ENCODE data around the gene AVPI1.

The AVPI1 gene

GRCh38 chr10:97635577-97635976 lies 51.5 kb downstream of the AVPI1 start:
- TF ChIP-seq CTCF (IDR thresholded peaks at IDR 0.05; ENCODE audit: insufficient read depth, low read length, poor library complexity, severe bottlenecking) = no peak
- TF ChIP-seq EZH2phosphoT487 (conservative IDR thresholded peaks at IDR 0.05; ENCODE audit: low read length) = no peak

GRCh38 chr10:97633921-97634320 lies 53.1 kb downstream of the AVPI1 start:
- H3K4me2 ChIP-seq (ENCODE audit: low read depth, low read length, poor library complexity, severe bottlenecking) = no peak overlapping the region
- no peaks in the 10 kb centered on the region for H3K79me2 ChIP-seq (ENCODE audit: insufficient read depth, low read length)
- H3K9me3 ChIP-seq (ENCODE audit: insufficient read depth, low read length) = no peaks in the 10 kb centered on the region
- H3K9ac ChIP-seq (ENCODE audit: low read length) = no peak overlapping the region
- no peaks in the 10 kb centered on the region for H4K20me1 ChIP-seq (ENCODE audit: low read depth, low read length)
- H3K27me3 ChIP-seq (ENCODE audit: low read length) = no peaks in the 10 kb centered on the region
- TF ChIP-seq EZH2phosphoT487 (conservative IDR thresholded peaks at IDR 0.05; ENCODE audit: low read length) (no peak), CTCF (IDR thresholded peaks at IDR 0.05; ENCODE audit: insufficient read depth, low read length, poor library complexity, severe bottlenecking) (no peak)
- no peak overlapping the region for H2AFZ ChIP-seq (ENCODE audit: low read depth, low read length, severe bottlenecking)
- H3K27ac ChIP-seq (ENCODE audit: low read depth, low read length) = no peak overlapping the region
- no peaks in the 10 kb centered on the region for H3K9me2 ChIP-seq (replicated peaks; ENCODE audit: insufficient read depth, low read length)
- no peaks in the 10 kb centered on the region for H3F3A ChIP-seq (ENCODE audit: insufficient read depth)
- H3K36me3 ChIP-seq (ENCODE audit: low read length) = no peaks in the 10 kb centered on the region
- H3K4me3 ChIP-seq (ENCODE audit: insufficient read depth, low read length, poor library complexity, severe bottlenecking) = no peak overlapping the region

More at GRCh38 chr10:97635577-97635976, 51.5 kb downstream of the AVPI1 start:
- H3F3A ChIP-seq (ENCODE audit: insufficient read depth) = no peaks in the 10 kb centered on the region
- H3K79me2 ChIP-seq (ENCODE audit: insufficient read depth, low read length) = no peaks in the 10 kb centered on the region
- H3K36me3 ChIP-seq (ENCODE audit: low read length) = no peaks in the 10 kb centered on the region
- no peak overlapping the region for H3K9ac ChIP-seq (ENCODE audit: low read length)
- no peak overlapping the region for H2AFZ ChIP-seq (ENCODE audit: low read depth, low read length, severe bottlenecking)
- H3K4me3 ChIP-seq (ENCODE audit: insufficient read depth, low read length, poor library complexity, severe bottlenecking) = no peak overlapping the region
- no peaks in the 10 kb centered on the region for H3K27me3 ChIP-seq (ENCODE audit: low read length)
- H3K4me2 ChIP-seq (ENCODE audit: low read depth, low read length, poor library complexity, severe bottlenecking) = no peak overlapping the region
- no peaks in the 10 kb centered on the region for H3K9me3 ChIP-seq (ENCODE audit: insufficient read depth, low read length)
- H4K20me1 ChIP-seq (ENCODE audit: low read depth, low read length) = no peaks in the 10 kb centered on the region
- no peak overlapping the region for H3K27ac ChIP-seq (ENCODE audit: low read depth, low read length)
- H3K9me2 ChIP-seq (replicated peaks; ENCODE audit: insufficient read depth, low read length) = no peaks in the 10 kb centered on the region

GRCh38 chr10:97632949-97633884 lies 53.8 kb downstream of the AVPI1 start, which contains the start of gene MORN4:
MORN4 (minus strand) TSS chr10:97633500; CDS start chr10:97619653, 13,847 bp downstream.
- Histone ChIP-seq H3K4me3 (ENCODE audit: insufficient read depth, low read length, poor library complexity, severe bottlenecking) (no peak within 1 kb of the TSS), H3K4me2 (ENCODE audit: low read depth, low read length, poor library complexity, severe bottlenecking) (no peak within 1 kb of the TSS)

More at GRCh38 chr10:97632949-97633884, 53.8 kb downstream of the AVPI1 start, which contains the start of gene MORN4:
- no peak within 1 kb of the TSS for H3K9ac ChIP-seq (ENCODE audit: low read length)
- no peak for TF ChIP-seq EZH2phosphoT487 (conservative IDR thresholded peaks at IDR 0.05; ENCODE audit: low read length)
- no peak for TF ChIP-seq CTCF (IDR thresholded peaks at IDR 0.05; ENCODE audit: insufficient read depth, low read length, poor library complexity, severe bottlenecking)
- H3K27ac ChIP-seq (ENCODE audit: low read depth, low read length) = no peak within 1 kb of the TSS
- H3K9me3 ChIP-seq (ENCODE audit: insufficient read depth, low read length) = no peaks in the 10 kb centered on the region
- H3K36me3 ChIP-seq (ENCODE audit: low read length) = no peaks in the 10 kb centered on the region
- H3F3A ChIP-seq (ENCODE audit: insufficient read depth) = no peaks in the 10 kb centered on the region
- H3K27me3 ChIP-seq (ENCODE audit: low read length) = no peaks in the 10 kb centered on the region
- no peaks in the 10 kb centered on the region for H3K9me2 ChIP-seq (replicated peaks; ENCODE audit: insufficient read depth, low read length)
- H2AFZ ChIP-seq (ENCODE audit: low read depth, low read length, severe bottlenecking) = no peak within 1 kb of the TSS
- no peaks in the 10 kb centered on the region for H3K79me2 ChIP-seq (ENCODE audit: insufficient read depth, low read length)
- H4K20me1 ChIP-seq (ENCODE audit: low read depth, low read length) = no peaks in the 10 kb centered on the region
